ENCODE results near the gene PPP1R1A.

- TF ChIP-seq POLR2A (IDR thresholded peaks at IDR 0.05; ENCODE audit: low read depth, low read length) (no peak), POLR2AphosphoS5 (IDR thresholded peaks at IDR 0.05; ENCODE audit: low read depth, low read length) (no peak)
Measured at GRCh38 chr12:54603872-54604271, 15.4 kb upstream of the PPP1R1A start.
